GM18502 (cell line): ENCODE results near the gene TCP11L2.
A peak's percentile ranks its signal among the peaks of the same experiment; 100 is the strongest.

Experiments used
- ATAC-seq: cut with Tn5 transposase; IDR thresholded peaks from one replicate; pipeline ENCODE4 v1.9.1; 2021; ENCODE audit warnings: mild to moderate bottlenecking; ENCODE audit not compliant: unreplicated experiment, poor library complexity

The TCP11L2 gene

DNA sequence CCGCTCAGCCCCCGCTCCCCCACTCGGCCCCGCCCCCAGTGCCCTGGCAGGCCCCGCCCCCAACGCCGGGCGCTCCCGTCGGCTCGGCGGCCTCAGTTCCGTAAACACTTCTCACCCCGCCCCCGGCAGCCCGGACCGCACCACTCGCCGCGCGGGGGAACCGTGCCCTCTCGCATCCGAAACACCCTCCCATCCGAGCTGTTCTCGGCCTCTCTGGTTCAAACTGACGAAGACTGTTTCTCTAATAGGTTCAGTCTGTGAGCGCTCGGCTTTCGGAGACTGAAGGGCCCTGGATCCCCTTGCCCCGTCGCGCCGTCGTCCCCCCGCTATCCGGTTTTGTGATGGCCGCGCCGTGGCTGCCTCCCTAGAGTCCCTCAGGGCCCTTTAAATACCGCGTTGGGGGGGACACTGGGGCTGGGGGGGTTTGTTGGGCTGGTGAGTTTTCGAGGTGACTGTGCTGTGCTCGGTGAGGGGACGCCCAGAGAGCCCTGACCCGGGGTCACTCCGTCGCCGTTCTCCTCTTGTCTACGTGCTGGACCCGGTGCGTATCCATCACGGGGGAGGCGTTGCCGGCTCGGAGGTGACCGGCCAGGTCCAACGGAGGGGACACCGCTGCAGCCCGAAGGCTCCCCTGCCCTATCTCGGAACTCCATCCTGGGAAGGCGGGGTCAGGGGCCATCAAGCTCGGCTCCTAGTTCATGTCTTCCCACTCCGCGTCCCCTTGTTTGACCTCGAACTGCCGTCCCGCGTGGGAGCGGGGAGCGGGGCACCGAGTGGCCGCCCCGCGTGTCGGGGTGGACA lies at the start of gene TCP11L2:
Gene TCP11L2, plus strand, starts transcription at position 333 of the 801 bp plus-strand sequence. CDS start 8,343 bp downstream, outside the sequence.
- ATAC-seq: peak; percentile 71

DNA sequence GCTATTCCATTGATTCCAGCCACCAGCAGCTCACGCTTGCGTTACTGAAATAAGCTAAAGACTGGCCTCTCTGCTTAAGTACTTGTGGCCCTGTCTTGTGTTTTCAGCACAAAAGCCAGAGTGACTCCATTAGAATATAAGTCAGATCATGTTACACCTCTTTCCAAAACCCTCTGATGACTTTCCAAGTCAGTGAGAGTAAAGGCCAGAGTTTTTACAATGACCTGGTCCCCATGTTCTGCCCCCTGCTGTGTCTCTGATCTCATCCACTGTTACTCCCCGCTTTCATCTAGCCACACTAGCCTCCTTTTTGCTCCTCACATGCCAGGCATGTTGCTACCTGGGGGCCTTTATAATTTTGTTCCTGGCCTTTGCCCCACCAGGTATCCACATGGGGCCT lies 47.8 kb upstream of the TCP11L2 start:
- no peak for ATAC-seq

DNA sequence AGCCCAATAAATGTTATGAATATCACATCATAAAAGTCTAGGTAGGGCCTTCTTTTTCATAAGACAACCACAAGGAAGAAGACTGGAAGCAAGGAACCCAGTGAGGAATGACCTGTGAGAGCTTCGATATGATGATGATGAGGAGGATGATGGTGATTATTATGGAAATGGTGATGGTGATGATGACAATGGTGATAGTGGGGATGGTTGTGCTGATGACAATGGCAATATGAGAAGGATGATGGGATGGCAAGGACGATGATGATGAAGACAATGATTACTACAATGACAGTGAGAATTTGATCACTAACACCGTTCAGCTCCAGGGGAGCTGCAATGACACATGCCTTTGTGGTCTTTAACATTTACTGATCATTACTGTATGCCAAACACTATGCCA lies 47.0 kb upstream of the TCP11L2 start:
- no peak for ATAC-seq

DNA sequence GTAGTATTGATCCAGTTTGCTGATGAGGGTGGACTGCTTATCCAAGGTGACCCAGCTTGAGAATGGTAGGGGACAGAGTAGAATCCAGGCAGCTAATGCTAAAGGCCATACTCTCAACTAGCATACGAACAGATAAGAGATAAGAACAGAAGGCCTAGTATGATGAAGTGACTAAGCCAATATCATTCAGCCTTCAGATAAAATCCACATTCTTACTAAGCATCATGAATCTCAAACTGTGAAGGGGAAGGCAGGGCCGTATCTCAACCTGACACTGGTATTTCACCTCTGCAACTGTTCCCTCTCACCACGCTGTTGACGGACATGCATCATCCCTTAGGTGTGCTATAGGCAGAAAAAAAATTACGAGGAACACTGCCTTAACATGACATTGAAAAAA lies 46.6 kb upstream of the TCP11L2 start:
- no peak for ATAC-seq

DNA sequence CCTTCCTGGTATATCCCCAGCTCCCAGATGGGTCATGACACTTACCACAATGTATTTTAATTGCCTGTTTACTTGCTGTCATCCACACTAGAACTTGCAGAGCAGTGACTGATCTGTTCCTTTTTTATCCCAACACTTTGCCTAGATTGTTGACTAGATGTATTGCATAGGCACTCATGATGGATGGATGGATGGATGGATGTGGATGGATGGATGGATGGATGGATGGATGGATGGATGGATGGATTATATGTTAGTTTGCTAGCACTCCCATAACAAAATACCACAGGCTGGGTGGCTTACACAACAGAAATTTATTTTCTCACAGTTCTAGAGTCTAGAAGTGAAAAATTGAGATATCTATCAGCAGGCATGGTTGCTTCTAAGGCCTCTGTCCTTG lies 46.0 kb upstream of the TCP11L2 start:
- ATAC-seq: no peak

DNA sequence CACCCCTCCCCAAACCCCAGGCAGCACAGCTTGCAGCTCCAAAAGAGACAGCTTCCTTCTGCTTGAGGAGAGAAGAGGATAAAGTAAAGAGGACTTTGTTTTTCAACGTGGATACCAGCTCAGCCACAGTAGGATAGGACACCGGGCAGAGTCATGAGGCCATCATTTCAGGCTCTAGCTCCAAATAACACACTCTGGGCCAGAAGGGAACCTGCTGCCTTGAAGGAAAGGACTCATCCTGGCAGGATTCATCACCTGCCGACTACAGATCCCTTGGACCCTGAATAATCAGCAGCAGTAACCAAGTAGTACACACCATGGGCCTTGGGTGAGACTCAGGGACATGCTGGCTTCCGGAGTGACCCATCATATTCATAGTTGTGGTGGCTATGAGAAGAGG lies 44.3 kb upstream of the TCP11L2 start:
- no peak for ATAC-seq

DNA sequence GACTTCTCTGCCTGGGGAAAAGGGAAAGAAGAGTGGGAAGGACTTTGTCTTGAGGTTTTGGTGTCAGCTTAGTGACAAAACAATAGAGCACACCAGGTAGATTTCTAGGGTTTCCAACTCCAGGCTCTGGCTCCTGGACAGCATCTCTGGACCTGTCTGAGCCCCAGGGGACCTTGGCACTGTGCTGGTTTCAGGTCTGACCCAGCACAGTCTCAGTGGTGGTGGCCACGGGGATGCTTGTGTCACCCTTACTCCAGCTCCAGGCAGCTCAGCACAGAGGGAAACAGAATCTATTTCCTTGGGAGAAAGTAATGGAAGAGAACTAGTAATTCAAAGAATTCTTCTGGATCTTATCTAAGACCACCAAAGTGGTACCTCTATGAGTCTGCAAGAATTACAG lies 43.6 kb upstream of the TCP11L2 start:
- no peak for ATAC-seq

DNA sequence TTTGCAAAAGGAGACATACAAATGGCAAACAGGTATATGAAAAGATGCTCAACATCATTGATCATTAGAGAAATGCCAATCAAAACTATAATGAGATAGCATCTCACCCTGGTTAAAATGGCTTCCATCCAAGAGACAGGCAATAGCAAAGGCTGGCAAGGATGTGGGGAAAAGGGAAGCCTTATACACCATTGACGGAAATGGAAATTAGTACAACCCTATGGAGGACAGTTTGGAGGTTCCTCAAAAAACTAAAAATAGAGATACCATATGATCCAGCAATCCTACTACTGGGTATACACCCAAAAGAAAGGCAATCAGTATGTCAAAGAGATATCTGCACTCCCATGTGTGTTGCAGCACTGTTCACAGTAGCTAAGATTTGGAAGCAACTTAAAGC lies 37.4 kb upstream of the TCP11L2 start:
- ATAC-seq: no peak

DNA sequence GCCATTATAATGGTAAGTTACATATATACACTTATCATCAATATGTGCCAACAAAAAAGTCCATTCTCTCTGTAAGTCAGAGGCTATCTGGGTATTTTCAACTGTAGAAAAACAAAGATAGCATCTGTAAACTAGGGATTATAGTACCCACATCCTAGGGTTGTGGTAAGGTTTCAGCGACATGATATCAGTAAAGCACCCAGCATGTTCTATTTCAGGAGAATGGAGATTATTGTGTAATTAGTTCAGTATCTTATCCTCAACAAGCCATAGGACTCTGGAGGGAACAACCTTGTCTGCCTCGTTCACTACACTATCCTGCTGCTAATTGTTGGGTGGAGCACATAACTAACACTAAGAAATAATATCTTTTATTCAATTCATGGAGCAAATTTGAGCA lies 35.0 kb upstream of the TCP11L2 start:
- no peak for ATAC-seq

DNA sequence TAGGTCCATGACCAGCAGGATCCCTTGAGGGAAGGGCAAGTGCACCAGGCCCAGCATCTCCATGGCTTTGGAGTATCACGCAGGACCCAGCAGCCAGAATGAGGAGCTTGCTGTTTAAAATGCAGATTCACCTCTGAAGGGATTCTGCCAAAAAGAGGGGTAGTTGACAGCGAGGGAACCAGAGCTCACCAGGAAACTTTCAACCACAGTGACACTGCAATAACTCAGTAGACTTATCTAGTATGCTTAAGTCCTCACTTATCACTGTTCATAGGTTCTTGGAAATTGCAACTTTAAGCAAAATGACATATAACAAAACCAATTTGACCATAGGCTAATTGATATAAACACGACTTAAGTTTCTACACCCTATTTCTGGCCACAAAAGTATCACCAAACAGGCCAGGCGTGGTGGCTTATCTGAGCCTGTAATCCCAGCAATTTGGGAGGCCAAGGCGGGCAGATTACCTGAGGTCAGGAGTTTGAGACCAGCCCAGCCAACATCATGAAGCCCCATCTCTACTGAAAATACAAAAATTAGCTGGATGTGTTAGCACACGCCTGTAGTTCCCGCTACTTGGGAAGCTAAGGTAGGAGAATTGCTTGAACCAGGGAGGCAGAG lies 33.3 kb upstream of the TCP11L2 start:
- ATAC-seq: no peak

DNA sequence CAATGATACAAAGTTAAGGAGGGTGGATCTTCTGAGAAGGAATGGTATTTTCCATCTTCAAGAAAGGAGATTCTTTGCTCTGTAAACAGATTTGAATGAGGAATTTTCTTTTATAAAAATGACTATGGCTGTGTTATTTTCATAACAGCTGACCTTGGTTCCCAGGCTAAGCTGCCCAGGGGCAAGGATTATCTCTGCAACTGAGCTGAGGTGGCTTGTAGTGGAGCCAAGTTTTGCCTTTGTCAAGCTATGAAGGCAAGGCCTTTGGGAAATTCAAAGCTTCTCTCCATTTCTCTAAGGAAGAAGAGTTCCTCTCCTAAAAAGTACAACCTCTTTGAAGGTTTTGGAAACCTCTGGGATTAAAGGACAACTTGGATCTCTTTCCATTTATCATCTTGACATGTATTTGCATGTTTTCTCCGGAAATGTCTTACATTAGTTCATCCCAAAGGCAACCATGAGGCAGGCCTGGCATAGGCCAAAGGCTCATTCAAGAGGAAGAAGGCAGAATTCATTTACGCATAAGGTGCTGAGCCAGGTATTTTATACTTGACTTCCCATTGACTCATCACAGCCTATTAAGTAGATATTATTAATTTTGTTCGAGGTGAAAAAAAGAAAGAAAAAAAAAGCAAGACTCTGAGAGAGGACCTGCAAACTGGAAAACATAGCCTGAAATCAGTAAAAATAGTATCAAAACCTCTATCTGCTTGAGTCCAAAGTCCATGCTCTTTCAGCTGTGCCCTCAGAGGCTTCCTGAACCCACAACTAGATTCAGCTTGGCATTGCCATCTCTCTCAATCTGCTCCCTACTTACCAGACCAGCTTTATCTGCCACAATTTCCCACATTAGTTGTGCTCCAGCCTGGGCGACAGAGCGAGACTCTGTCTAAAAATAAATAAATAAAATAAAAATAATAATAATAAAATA lies 30.7 kb upstream of the TCP11L2 start:
- ATAC-seq: no peak

DNA sequence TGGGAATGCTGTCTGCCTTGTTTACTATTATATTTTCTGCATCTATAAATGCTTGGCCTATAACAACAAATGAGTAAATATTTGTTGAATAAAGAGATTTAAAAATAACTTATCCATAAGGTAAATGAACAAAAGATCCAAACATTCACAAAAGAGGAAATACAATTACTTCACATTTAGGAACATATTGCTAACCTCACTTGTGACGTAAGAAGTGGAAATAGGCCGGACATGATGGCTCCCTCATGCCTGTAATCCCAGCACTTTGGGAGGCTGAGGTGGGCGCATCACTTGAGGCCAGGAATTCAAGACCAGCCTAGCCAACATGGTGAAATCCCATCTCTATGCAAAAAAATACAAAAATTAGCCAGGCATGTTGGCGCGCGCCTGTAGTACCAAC lies 29.0 kb upstream of the TCP11L2 start:
- ATAC-seq: no peak

DNA sequence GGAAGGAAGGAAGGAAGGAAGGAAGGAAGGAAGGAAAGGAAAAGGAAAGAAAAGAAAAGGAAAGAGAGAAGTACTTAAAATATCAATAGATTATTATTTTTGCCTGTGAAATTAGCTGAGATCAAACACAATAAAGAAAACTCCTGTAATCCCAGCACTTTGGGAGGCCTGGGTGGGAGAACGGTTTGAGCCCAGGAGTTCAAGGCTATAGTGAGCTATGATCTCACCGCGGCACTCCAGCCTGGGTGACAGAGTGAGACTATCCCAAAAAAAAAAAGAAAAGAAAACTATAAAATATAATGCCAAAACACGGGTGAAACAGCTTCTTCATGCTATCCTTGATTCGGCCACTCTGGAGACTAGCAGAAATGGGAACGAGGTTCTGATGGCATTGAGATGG lies 28.5 kb upstream of the TCP11L2 start:
- ATAC-seq: no peak

DNA sequence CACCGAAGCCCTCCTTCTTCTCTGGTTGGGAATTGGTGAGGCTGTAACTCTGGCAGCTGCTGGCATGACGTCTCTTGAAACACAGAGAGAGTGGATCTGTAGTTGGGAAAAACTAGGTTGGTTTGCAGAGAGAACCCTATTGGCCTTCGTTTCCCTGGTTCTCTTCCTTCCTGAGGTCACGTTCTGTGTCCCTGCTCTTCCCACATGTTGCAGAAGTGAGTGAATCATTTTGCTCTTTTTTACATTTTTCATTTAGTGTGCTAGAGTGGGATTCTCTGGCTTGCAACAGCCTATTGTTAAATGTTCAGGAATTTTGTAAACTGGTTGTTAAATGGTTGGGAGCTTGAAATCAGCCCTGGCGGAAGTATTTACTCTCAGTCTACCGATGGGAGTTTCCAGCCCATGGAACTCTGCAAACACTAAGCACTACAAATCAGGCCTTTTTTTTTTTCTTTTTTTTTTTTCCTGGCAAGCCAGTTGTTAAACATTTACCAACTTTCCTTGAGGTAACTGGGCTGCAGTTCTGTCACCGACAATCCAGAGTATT lies 27.9 kb upstream of the TCP11L2 start:
- ATAC-seq: no peak

DNA sequence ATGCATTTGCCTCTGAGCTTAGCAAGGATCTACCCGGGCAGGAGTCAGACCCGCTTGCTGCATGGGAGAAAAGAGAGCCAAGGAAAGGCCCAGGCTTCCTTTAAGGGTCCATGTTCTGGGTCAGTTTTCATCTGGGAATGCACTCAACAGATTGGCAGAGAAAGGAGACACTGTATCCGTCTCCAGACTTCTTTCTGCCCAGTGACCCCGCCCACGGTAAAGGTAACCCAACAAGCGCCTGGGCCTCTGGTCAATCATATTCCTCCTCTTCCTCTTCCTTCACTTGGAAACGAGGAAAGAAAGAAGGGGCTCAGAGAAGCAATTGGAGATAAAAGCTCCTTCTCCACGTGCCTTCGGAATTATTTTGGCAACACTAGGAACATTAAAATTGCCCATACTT lies 27.1 kb upstream of the TCP11L2 start:
- ATAC-seq: no peak

DNA sequence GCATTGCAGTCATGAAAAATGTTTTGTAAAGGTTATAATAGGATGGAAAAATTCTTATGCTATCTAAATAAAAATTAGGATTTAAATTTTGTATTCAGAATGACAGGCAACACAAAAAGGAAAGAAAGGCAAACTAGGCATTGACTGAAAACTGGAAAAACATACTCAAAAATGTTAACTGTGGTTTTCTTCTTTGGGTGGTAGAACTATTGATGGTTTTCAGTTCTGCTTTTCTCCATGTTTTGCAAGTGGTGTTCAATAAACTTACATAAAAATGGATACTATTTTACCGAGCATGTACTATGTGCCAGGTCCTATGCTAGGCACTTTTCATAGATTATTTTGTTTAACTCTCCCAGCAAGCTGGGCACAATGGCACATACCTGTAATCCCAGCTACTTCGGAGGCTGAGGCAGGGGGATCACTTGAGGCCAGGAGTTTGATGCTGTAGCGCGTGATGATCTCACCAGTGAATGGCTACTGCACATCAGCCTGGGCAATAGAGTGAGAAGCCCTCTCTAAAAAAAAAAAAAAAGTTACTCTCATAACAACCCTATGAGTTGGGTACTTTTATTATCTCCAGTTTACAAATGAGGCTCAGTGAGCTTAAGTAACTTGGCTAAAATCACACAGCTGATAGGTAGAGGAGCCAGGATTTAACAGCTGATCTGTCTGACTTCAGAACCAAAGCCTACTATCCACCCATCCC lies 26.3 kb upstream of the TCP11L2 start:
- peak; percentile 88 for ATAC-seq

DNA sequence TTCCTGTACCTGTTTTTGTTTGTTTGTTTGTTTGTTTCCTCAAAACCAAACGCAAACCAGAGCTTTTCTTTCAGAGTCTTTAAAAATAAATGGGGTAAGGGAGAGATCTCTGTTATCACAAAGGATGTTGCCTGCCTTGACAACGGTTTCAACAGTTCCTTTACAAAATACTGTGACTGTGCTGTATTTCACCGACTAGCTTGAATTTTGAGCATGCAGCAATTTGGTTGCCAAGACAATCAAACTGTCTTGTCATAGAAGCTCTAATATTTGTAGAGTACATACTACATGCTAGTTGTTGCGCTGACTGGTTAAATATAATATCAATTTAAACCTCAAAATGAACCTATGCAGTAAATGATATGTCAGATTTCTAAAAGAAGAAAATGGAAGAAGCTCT lies 22.4 kb upstream of the TCP11L2 start:
- no peak for ATAC-seq

DNA sequence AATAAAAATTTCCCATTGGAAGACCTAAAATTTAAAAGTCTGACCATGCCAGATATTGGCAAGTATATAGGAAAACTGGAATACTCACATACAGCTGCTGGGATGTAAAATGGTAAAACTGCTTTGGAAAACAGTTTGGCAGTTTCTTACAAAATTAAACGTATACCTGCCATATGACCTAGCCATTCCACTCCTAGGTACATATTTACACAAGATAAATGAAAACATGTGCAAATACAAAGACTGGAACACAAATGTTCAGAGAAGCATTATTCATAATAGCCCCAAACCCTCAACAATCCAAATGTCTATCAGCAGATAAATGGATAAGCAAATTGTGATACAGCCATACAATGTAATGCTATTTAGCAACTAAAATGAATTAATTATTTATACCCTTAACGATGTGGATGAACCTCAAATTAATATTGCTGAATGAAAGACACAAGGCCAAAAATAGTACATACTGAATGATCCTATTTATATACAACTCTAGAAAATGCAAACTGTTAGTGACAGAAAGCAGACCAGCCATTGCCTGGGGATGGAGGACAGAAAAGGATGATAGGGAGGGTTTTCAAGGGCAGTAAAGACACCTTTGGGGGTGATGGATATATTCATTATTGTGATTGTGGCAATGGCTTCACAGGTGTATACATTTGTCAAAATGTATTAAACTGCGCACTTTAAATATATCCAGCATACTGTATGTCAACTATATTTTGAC lies 21.3 kb upstream of the TCP11L2 start:
- ATAC-seq: no peak

DNA sequence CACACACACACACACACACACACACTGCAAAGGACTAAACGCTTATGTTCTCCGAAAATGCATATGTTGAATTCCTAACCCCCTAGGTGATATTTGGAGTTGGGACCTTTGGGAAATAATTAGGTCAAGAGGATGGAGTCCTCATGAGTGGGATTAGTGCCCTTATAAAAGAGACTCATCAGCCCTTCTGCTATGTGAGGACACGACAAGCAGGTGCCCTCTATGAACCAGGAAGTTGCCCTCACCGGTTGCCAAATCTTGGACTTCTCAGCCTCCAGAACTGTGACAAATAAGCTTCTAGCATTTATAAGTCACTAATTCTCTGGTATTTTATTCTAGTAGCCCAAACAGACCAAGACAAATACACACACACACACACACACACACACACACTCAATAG lies 20.7 kb upstream of the TCP11L2 start:
- ATAC-seq: no peak
